HG02943 (cell line): ENCODE results near the gene RASSF4.

Experiments
- ATAC-seq: cut with Tn5 transposase; IDR thresholded peaks from one replicate; pipeline ENCODE4 v1.9.1; 2021; ENCODE audit warnings: mild to moderate bottlenecking, low read depth, moderate library complexity; ENCODE audit not compliant: unreplicated experiment

RASSF4 gene

DNA sequence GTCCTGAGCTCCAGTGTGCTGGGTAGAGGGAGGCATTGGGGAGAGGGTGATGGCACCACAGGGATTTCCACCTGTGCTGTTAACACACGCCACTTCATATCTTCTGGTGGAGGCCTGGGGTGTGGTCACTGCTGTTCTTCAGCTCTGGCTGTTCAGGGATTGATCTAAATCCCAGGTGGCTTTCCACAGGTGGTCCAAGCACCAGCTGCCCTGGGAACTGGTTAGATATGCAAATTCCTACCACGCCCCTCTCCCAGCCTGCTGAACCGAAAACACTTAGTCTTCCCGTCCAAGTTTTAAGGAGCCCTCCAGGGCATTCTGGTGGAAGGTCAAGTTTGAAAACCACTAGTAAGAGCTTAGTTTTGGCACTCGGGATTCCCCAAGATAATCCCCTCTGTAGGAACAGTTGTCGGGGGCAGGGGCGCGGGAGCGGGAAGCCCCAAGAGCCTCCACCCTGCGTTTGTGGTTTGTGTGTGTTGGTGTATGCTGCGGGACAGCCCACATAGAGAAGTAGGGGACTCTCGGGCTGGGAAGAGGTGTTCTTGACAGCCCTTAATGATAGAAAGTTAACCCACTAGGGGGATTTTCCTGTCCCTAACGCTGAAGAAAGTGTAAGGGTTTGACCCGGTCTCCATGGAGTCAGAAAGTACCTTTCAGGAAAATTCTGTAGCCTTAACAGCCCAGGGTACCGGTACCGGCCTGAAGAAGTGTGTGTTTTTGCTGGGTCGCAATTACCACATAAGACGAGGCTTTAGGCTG is 13.9 kb downstream of the RASSF4 start:
- no peak for ATAC-seq

DNA sequence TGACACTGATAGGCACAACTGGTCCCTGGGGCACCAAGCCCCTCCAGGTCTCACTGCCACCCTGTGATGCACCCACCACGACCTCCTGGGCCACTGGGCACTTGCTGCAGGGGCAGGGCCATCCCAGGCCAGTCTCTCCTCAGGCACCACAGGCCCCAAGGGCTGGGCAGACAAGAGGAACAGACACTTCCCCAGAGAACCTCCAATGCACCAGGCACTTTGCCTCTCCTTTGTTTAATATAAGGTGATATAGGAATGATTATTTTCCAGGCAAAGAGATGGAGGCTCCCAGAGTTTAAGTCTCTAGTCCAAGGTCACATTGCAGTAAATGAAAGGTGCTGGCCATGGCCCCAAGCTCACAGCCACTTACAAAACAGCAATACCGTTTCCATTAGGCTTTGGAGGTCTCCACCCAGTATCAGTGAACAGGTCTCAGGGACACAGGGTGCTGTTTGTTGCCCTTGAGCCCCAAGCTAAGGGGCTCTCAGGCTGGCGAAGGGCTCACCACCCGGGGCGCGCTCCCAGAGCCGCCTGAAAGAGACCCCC is 14.6 kb downstream of the RASSF4 start:
- ATAC-seq = peak; percentile 2

DNA sequence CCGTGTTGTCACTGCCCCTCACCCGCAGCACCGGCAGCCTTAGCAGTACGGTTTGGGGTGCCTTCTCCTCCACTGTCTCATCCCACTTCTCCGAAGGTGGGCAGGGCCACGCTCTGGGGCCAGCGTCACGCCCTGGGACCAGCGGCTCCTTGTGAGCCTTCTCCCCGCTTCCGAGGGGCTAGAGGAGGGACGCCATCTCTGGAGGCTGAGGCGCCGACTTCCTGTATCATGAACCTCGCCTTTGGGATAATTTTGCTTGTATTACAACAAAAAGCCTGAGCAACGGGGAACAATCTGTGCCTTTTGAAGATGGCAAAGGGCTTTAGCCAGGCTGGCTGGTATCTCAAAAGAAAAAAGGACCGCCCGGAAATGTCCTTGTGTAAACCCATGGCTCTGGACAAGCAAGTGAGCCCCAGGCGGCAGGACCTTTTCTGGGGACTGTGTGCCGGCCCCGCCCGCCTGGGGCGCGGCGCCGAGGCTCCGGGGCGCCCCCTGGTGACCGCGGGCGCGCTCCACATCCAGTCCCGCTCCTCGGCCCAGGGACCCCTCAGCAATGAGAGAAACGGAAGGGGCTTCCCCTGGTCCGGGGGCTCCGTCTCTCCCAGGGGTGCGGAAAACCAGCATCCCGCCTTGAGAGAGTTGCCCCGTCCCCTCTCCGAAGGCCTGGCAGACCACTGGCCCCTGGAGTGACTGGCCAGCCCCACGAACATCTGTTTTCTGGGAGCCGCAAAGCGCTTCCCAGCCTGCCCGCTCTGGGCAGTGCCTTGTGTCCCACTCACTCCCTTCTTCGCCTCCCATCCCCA is 15.2 kb downstream of the RASSF4 start:
- peak; percentile 68 for ATAC-seq

DNA sequence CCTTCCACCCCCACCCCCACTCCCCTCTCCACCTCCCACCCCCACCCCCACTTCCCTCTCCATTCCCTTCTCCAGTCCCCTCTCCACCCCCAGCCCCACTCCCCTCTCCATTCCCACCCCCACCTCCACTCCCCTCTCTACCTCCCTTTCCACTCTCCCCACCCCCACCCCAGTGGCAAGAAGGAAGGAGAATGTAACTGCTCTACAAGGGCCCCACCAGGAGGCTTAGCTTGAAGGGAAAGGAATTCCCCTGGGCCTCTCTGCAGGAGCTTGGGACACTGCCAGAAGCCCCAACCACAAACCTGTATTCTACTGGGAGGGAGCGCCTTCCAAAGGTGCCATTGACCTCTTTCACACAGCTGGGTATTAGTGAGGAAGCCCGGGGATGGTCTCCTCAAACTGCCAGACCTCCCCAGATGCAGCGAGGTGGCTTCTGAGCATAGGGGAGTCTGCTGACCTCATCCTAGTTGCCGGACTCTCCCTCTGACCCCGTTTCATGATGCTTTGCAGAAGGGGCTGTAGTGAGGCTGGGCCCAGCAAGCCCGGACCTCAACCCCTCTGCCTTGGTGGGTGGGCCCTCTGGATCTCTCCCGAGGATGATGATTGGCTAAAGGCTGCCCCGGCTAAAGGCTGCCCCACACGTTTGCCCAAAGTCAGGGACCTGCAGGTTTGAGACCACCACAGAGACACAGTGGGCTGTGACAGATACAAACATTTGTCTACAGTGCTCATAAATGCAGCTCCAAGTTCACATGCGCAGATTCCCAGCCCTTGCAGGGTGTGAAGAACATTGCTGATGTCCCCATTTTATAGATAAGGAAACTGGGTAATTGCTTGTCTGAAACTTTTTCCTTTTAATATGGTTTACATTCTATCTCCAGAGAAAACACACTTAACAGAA is 16.1 kb downstream of the RASSF4 start:
- ATAC-seq = no peak

DNA sequence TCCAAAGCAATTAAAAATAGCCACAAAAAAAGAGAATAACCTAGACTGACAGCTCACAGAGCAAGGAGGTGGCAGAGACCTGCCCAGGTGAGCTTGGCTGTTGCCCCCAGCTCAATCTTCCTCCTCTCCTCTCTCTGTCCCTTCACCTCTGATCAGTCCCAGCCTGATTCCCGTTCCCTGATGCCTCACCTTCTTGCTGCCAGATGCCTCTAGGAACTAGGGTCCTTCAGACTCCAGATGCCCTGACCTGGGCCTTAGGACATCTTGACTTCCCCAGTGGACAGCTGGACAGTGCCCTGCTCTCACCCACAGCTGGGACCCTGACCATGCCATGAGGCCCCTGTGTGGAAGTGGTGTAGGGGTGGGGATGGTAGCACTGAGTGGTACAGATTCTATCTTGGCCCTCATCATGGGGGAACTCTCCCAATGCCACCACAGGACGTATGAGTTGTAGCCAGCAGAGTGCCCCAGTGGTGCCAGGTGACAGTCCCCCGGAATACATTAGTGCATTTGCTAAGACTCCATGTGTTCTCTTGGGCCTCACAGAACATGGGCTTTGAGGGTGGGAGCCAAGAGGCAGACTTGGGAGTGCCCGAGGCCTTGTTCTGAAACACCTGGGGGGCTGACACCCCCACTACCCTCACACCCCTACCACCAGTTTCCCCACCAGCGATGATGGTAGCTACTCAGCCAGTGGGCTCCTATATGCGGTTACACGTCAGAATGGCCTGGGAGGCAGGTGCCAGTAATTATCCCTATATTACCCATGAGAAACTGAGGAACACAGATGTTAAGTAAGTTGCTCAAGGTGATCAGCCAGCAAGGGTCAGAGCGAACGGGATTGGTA is 17.0 kb downstream of the RASSF4 start:
- ATAC-seq = no peak

DNA sequence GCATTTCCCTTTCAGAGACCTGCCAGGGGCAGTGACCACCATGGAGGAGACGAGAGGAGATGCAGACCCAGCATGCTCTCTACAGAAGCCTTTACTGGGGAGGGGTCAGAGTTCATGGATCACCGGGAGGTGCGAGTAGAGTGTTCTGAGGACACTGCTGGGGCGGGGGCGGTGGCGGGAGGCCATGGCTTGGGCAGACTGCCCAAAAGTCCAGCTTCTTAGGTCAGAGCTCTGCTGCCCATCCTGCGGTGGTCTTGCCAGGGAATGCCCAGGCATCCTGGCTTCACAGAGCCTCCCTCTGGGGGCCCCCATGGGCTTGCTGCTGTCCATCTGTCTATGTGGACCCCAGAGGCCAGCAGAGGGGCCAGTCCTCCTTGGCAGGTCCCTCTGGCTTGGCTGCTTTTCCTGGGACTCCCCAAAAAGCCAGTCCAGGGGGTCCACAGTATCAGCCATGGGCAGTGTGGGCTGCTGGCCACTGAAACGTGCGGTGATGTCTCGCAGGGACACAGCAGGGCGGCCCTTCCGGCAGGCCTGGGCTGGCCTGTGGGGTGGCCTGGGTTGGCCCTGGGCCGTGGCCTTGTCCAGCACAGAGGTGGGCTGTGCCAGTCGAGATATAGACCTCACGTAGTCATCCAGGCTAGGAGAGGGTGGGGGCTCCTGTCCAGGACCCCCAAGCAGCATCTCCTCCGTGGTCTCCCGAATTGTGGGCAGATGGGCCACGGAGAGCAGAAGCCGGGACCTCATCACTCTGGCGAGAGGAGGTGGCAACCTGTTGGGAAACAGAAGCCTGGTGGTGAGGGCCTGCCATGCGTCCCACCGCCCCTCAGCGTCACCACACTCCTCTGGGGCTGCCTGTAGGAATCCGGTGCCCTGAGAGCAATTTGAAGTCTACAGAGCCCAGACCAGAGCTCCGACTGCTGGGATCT is 17.9 kb downstream of the RASSF4 start:
- no peak for ATAC-seq

DNA sequence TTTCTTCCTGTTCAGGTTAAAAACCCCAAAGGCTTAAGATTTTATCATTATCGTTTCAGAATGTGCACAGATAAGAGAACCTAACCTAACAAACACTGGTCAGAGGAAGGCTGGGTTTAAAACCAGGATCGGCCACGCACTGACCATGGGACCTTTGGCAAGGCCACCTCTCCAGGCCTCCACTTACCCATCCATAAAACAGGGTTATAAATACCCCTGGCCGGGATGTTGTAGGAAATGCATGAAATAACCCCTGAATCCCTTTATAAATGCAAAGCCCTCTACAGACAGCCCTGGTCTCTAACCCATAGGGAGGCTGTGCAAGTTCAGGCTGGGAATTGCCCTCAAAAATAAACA is 18.6 kb downstream of the RASSF4 start:
- ATAC-seq = no peak

DNA sequence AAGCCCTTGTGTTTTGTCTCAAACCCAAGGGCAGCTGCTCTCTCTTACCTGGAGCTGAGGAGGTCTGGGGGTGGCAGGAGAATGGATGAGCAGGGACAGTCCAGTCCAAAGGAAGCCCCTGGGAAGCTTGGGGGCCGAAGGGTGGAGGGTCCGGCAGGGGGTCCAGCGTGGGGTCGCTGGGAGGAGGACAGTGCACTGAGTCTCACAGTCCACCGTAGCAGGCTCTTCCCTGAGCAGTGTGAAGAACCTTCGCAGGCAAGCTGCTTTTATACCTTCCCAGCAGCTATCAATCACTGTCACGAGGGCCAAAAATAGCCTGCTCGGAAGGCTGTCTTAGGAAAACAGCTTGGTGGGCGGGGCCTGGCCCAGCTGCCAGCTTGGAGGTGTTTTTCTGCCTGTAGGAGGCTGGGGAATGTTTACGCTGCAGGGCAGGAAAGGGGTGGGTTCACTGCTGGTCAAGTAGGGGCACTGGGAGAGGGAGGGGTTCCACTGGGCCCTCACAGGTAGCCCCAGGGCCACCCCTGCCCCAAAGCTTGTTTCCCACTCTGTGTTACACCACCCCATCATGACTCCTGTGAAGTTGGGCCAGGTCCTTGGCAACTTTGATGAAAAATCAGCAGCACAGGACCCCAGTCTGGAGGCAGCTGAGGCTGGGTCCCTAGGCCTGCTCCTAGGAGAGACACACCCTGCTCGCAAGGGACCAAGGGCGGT is 19.1 kb downstream of the RASSF4 start, which contains the start of gene DEPP1:
Gene DEPP1, minus strand, starts transcription at position 240 of the 711 bp plus-strand sequence. CDS start 779 bp downstream, outside the sequence.
- ATAC-seq = no peak

DNA sequence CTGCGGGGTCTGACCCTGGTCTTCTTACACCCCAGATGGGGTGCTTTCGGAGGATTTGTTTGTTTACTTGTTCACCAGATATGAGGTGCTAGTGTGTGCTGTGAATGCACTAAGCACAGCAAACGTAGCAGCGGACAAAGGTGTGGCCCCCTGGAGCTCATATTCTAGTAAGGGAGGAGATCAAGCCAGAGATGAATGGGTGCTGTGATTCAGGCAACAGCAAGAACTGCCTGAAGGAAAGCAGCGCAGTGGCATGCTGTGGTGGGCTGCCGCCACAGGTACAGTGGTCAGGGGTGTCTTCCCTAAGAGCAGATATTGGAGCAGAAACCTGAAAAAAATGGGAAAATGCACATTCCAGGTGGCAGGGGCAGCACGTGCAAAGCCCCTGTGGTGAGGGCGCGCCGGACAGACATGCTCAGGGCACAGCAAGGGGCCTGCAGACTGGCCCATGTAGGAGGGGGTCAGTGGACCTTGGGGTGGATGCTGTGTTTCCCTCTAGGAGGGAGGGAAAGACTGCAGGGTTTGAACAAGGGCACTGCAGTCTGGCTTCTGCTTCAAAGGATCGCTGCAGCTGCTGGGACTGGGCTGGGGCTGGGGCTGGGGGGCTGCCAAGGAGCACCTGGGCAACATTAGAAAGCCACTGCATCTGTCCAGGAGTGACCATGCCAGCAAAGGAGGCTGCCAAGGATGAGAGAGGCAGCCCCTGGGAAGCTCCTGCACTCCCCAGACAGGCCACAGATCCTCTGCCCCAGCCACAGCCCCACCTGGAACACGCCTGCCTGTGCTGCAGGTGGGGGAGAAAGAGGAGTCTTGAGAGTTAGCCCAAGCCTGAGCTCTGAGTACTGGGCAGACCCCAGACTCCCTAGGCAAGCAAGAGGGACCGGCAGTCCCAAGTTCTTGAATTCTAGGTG is 19.9 kb downstream of the RASSF4 start:
- ATAC-seq = no peak

DNA sequence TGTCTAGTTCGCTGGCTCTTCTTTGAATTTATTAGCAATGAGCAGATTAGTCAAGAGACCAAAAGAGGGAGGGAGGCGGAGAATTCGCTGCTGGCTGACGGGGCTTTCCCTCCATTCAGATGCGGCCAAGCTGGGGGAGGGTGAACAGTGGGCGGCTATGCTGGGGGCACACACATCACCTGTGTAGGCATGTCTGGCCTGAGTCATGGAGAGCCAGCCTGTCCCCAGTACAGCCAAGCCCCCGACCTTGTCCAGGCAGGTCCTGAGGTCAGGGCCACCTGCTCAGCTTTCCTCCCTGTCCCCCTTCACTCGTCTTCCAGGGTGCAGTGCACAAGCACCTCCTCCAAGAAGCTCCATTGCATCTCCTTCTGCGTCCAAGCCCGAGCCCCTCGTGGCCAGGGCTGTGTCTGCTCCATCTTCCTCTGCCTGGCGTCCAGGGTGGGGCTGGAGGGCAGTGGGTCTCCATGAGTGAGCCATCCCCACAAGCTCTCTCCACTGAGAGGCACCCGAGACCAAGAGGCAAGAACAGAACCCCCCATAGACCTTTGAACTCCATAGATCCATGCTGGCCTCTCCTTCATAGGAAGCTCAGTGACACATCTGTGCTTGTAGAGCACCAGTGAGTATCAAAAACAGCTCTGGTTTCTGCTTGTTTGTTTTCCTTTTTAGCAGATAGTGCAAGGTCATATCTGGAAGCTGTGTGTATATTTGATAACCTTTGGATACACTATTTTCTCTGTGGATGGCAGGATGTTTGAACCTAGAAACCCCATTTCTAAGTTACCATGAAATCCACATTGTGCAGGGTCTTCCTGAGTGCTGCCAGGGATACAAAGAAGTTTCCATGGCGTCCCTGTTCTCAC is 20.9 kb downstream of the RASSF4 start:
- ATAC-seq = no peak

DNA sequence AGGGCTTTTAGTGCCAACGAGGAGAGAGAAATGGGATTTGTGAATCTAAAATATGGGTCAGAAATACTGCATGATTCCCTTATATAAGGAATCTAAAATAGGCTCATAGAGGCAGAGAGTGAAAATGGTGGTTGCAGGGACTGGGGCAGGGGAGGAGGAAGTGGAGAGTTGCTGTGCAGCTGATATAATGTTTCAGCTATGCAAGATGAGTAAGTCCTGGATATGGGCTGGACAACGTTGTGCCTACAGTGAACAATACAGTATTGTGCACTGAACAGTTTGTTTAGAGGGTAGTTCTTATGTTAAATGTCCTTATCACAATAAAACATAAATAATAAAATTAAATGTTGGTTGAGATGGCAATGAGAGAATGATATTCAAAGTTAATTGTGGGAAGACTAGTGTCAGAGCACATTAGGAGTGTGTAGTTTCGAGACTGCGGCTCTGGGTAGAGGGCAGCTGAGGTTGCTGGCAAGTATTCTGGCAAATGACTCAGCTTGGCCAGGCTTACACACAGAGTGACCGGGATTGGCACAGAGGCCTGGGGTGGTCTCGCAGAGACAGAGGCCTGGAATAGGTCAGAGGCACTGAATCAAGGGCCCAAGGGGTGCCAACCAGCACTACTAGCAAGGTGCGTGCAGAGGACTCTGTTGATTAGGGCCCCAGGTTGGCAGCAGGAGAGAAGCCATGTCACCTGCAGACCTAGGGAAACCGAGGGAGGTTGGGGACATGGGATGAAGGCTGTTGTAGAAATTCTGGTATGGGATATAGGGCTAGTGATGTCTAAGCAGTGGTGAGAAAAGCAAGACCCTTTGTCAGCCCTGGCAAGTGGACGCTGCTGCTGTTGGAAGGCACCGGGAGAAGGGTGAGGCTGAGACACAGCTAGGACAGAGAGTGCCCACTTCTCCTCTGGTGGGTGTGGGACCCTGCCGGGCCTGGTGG is 21.8 kb downstream of the RASSF4 start:
- ATAC-seq = no peak

DNA sequence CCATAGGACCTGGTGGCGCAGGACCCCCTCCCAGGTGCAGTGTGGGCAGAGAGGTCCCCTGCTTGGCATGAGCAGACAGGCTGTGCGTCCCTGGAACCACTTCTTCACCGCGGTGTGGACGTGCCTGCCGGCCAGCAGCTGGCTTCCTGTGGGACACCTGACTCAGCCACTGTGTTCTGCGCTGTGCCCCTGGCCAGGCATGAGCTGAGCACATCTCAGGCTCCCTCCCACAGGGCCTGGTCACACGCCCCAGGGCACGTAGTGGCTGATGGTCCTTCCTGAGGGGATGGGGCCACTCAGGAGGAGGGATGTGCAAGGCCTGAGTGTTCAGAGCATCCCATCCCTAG is 22.5 kb downstream of the RASSF4 start:
- no peak for ATAC-seq

DNA sequence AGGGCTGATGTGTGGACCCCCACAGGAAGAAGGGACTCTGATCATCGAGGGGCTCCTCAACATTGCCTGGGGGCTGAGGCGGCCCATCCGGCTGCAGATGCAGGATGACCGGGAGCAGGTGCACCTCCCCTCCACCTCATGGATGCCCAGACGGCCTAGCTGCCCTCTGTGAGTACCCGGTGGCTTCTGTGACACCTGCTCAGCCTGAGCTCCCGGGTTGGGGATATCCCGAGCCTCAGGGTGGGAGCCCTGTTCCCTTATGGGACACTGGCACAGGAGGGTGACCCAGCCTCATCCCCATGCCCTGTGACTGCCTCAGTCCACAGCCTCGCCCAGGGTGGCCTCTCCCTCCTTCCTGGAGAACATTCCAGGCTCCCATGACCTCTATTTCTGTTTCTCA is 22.9 kb downstream of the RASSF4 start:
- ATAC-seq = no peak

DNA sequence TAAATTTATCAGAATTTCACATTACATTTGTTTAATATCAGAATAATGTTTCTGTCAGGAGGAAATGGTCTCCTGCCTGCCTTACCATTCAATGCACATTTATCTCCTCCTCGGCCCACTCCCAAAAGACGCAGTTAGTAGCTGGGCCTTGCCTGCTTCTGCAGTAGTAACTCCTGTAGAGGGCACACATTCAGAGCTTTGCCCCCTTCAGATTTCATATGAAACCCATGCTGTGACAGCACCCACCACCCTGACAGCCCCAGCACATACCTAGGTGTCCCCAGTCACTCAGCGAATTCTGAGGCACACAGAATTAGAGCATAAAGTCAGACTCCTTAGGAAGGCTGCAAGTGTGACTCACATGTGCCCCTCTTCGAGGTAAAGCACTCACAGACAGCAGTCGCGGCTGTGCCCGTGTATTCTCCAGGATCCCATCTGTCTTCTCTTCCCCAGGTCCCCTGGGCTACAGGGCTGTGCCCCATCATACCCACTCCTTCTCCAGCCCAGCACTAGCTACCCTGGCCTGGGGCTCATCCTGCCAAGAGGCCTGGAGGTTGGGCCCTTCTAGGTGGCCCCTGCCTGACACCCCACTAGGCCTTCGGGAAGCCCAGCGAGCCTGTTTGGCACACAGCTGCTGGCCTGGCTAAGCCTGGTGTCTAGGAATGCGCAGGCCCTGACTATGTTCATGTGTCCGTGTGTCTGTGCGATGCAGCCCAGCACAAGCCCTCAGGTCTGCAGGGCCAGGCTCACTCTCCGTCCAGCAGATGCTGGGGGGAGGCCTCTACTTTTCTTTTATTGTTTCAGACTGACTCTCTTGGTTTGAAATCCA is 23.7 kb downstream of the RASSF4 start:
- no peak for ATAC-seq
